B cell (primary cell): Measurements from ENCODE around the gene COL5A2. TPM values are rescaled to one million over a fixed set of nuclear protein-coding genes. Genes with fewer than 3 reads are reported as not detected.

Source experiments
- ATAC-seq: fragments of 200-7000 bp; cut with Tn5 transposase; one replicate; pipeline ENCODE4 v1.10.0; 2021; ENCODE audit warnings: low read depth, mild to moderate bottlenecking, moderate number of reproducible peaks, moderate library complexity
- CTCF ChIA-PET: fragments of 350-600 bp; sonication (Branson Sonifier 250); formaldehyde crosslinking; loops from one replicate; lab custom pipeline; 2021; ENCODE audit warnings: antibody characterized with exemption, inconsistent platforms; lab: Charles Lee
- POLR2A ChIA-PET: fragments of 350-600 bp; sonication (Branson Sonifier 250); formaldehyde crosslinking; loops from one replicate; lab custom pipeline; 2021; ENCODE audit warnings: antibody characterized with exemption; lab: Charles Lee
- DNase-seq: peaks from one replicate; pipeline ENCODE4 v3.0.0; 2013
- H2AFZ ChIP-seq: 2 replicates; pipeline ENCODE4 v1.6.1; 2012; ENCODE audit warnings: mild to moderate bottlenecking, low read depth, low read length; ENCODE audit not compliant: insufficient read depth, poor library complexity, severe bottlenecking
- H3K27ac ChIP-seq, 2 donors: 1 replicate in 1 of 2; 2 replicates in 1 of 2; pipeline ENCODE4 v1.5.1; 2012 to 2013; ENCODE audit warnings: low read length in 2 of 2, mild to moderate bottlenecking in 2 of 2, moderate library complexity in 1 of 2
- H3K27me3 ChIP-seq, 4 experiments: fragments of 200-600 bp in 1 of 4; sonication (generic) in 1 of 4; replicated peaks in 1 of 4; 1 replicate in 2 of 4; 2 replicates in 2 of 4; pipeline versions ENCODE4 v1.6.1 to v1.7.0; 2013 to 2016; ENCODE audit warnings: low read length in 3 of 4, mild to moderate bottlenecking in 2 of 4, mixed read lengths in 1 of 4, moderate library complexity in 1 of 4; ENCODE audit not compliant: insufficient read depth in 4 of 4, control insufficient read depth in 3 of 4; ENCODE audit errors: control extremely low read depth in 1 of 4
- H3K36me3 ChIP-seq, 2 experiments: replicated peaks in 1 of 2; 1 replicate in 1 of 2; 2 replicates in 1 of 2; pipeline versions ENCODE4 v1.6.1 to v1.7.1; 2013; ENCODE audit warnings: low read length in 1 of 2; ENCODE audit not compliant: insufficient read depth in 2 of 2, control insufficient read depth in 1 of 2; ENCODE audit errors: control extremely low read depth in 1 of 2, extremely low read depth in 1 of 2
- H3K4me1 ChIP-seq, 2 donors: fragments of 200-600 bp in 1 of 2; sonication (generic) in 1 of 2; 1 replicate in 1 of 2; 2 replicates in 1 of 2; pipeline versions ENCODE4 v1.5.1 to v1.6.1; 2013 to 2017; ENCODE audit warnings: low read length in 2 of 2; ENCODE audit not compliant: control insufficient read depth in 2 of 2, insufficient read depth in 2 of 2
- H3K4me2 ChIP-seq: replicated peaks from 2 replicates; pipeline ENCODE3; 2012; ENCODE audit warnings: mild to moderate bottlenecking, low read depth, low read length; ENCODE audit not compliant: poor library complexity, severe bottlenecking
- H3K4me3 ChIP-seq, 5 experiments: fragments of 200-600 bp in 1 of 5; sonication (generic) in 1 of 5; 1 replicate in 3 of 5; 2 replicates in 2 of 5; pipeline versions ENCODE4 v1.5.1 to v1.7.0; 2011 to 2016; ENCODE audit warnings: low read length in 4 of 5, mild to moderate bottlenecking in 4 of 5, low read depth in 2 of 5, control low read depth in 1 of 5, moderate library complexity in 1 of 5; ENCODE audit not compliant: insufficient read depth in 1 of 5; ENCODE audit errors: control extremely low read depth in 1 of 5, extremely low read depth in 1 of 5
- H3K79me2 ChIP-seq: fragments of 200-600 bp; sonication (generic); one replicate; pipeline ENCODE4 v1.6.0; 2016; ENCODE audit warnings: low read length; ENCODE audit not compliant: control insufficient read depth, insufficient read depth
- H3K9ac ChIP-seq: fragments of 200-600 bp; sonication (generic); 2 replicates; pipeline ENCODE4 v1.6.1; 2017; ENCODE audit warnings: mild to moderate bottlenecking, low read length, moderate library complexity
- H3K9me3 ChIP-seq, 3 donors: one replicate each; pipeline versions ENCODE4 v1.6.1 to v1.7.1; 2013; ENCODE audit warnings: low read length in 2 of 3; ENCODE audit not compliant: control insufficient read depth in 2 of 3, insufficient read depth in 1 of 3; ENCODE audit errors: control extremely low read depth in 1 of 3
- H4K20me1 ChIP-seq: 2 replicates; pipeline ENCODE4 v1.6.0; 2012; ENCODE audit warnings: mild to moderate bottlenecking, low read length; ENCODE audit not compliant: insufficient read depth, control insufficient read depth, poor library complexity, severe bottlenecking
- H3K27ac Mint-ChIP-seq: one replicate; pipeline ENCODE4 v1.8.0; 2021; ENCODE audit warnings: mixed read lengths
- H3K27me3 Mint-ChIP-seq: one replicate; pipeline ENCODE4 v1.8.0; 2021; ENCODE audit warnings: mixed read lengths
- H3K4me1 Mint-ChIP-seq: one replicate; pipeline ENCODE4 v1.8.0; 2021; ENCODE audit warnings: mixed read lengths
- H3K4me3 Mint-ChIP-seq: one replicate; pipeline ENCODE4 v1.8.0; 2021; ENCODE audit warnings: mixed read lengths
- H3K9me3 Mint-ChIP-seq: one replicate; pipeline ENCODE4 v1.8.0; 2022; ENCODE audit warnings: mixed read lengths; ENCODE audit not compliant: insufficient read depth
- CTCF ChIP-seq: fragments of 200-600 bp; IDR thresholded peaks from one replicate; pipeline ENCODE4 v1.8.0; 2022; ENCODE audit warnings: antibody characterized with exemption, mild to moderate bottlenecking
- EZH2 ChIP-seq: IDR thresholded peaks from 2 replicates; pipeline ENCODE4 v1.6.1; 2012; ENCODE audit warnings: borderline replicate concordance, low read depth, mild to moderate bottlenecking, moderate library complexity, low read length; ENCODE audit not compliant: insufficient read depth, poor library complexity, severe bottlenecking
- WGBS: methylation state at CpG from one replicate; pipeline ENCODE4 v1.1.5; 2013; ENCODE audit warnings: missing lambda C conversion rate; ENCODE audit not compliant: insufficient coverage; 5-methylcytosine and 5-hydroxymethylcytosine counted together
- intact Hi-C: fragments of 100-400 bp; cut with micrococcal nuclease; formaldehyde crosslinking; loops from one replicate; pipeline ENCODE4 v1.10.0; 2022
- polyA plus RNA-seq: library from polyadenylated mRNA; depleted of rRNA; stranded (reverse); fragments of >200 nt; gene quantifications from 2 replicates; pipeline ENCODE4 v1.2.3, GENCODE V29; 2012
- total RNA-seq, 2 donors: library from RNA; stranded (reverse); fragments of 120-200 nt in 1 of 2; gene quantifications; 1 replicate in 1 of 2; 2 replicates in 1 of 2; pipeline versions ENCODE4 v1.2.3 to v1.2.4, GENCODE V29; 2013 to 2022

The COL5A2 gene
- total and polyA plus RNA-seq, 2 donors (not counting 1 experiment from before 2014, with no cell fraction given): 0.44 to 0.45 TPM

- H3K27me3 Mint-ChIP-seq: no peaks in the 10 kb centered on the region
- no peaks in the 10 kb centered on the region for H3K27me3 ChIP-seq
- H3K36me3 ChIP-seq: no peaks in the 10 kb centered on the region
- no peaks in the 10 kb centered on the region for H3K4me1 Mint-ChIP-seq
- H3K27ac ChIP-seq: no peak overlapping the region
- no peak overlapping the region for H3K27ac Mint-ChIP-seq
- no peak overlapping the region for H3K4me2 ChIP-seq
- no peak for TF ChIP-seq EZH2
- no peak for TF ChIP-seq CTCF
- H3K4me1 ChIP-seq: no peaks in the 10 kb centered on the region
- H3K4me3 ChIP-seq: no peak overlapping the region
- H3K9me3 ChIP-seq: no peaks in the 10 kb centered on the region
- no peaks in the 10 kb centered on the region for H4K20me1 ChIP-seq
- H3K9me3 Mint-ChIP-seq: no peaks in the 10 kb centered on the region
- no peak overlapping the region for H3K4me3 Mint-ChIP-seq
- POLR2A ChIA-PET: no interaction called here
- H3K79me2 ChIP-seq: no peaks in the 10 kb centered on the region
- CTCF ChIA-PET: no interaction called here
- no peak overlapping the region for H3K9ac ChIP-seq
- no peak for ATAC-seq
- DNase-seq: no peak
- no peak overlapping the region for H2AFZ ChIP-seq
- intact Hi-C loops: no loop called here
Measured at GRCh38 chr2:189016311-189016861, 163.2 kb downstream of the COL5A2 start.

GRCh38 chr2:189015359-189015758 is 164.2 kb downstream of the COL5A2 start:
- H4K20me1 ChIP-seq: no peaks in the 10 kb centered on the region
- H3K4me3 ChIP-seq: no peak overlapping the region
- H3K9me3 Mint-ChIP-seq: no peaks in the 10 kb centered on the region
- CTCF ChIA-PET: no interaction called here
- POLR2A ChIA-PET: no interaction called here
- no peak overlapping the region for H3K9ac ChIP-seq
- H3K27me3 Mint-ChIP-seq: no peaks in the 10 kb centered on the region
- intact Hi-C loops: no loop called here
- no peak for DNase-seq
- H2AFZ ChIP-seq: no peak overlapping the region
- no peak overlapping the region for H3K27ac Mint-ChIP-seq
- no peaks in the 10 kb centered on the region for H3K4me1 ChIP-seq
- no peak overlapping the region for H3K27ac ChIP-seq
- no peak overlapping the region for H3K4me3 Mint-ChIP-seq
- no peaks in the 10 kb centered on the region for H3K9me3 ChIP-seq
- H3K36me3 ChIP-seq: no peaks in the 10 kb centered on the region
- no peak for TF ChIP-seq EZH2
- TF ChIP-seq CTCF: no peak
- ATAC-seq: no peak
- no CpG with 5 or more reads among the region's 1 CpG for WGBS
- no peaks in the 10 kb centered on the region for H3K4me1 Mint-ChIP-seq
- no peaks in the 10 kb centered on the region for H3K27me3 ChIP-seq
- no peaks in the 10 kb centered on the region for H3K79me2 ChIP-seq
- H3K4me2 ChIP-seq: no peak overlapping the region
